NT2/D1 (cell line): ENCODE measurements around the gene NOS1.

ENCODE experiments used
- YY1 ChIP-seq: IDR thresholded peaks from 2 replicates; pipeline ENCODE4 v1.6.1; 2011; ENCODE audit not compliant: insufficient read length, insufficient read depth
- ZNF274 ChIP-seq: IDR thresholded peaks from 2 replicates; pipeline ENCODE4 v1.6.1; 2011; ENCODE audit warnings: mild to moderate bottlenecking, low read depth, low read length

DNA sequence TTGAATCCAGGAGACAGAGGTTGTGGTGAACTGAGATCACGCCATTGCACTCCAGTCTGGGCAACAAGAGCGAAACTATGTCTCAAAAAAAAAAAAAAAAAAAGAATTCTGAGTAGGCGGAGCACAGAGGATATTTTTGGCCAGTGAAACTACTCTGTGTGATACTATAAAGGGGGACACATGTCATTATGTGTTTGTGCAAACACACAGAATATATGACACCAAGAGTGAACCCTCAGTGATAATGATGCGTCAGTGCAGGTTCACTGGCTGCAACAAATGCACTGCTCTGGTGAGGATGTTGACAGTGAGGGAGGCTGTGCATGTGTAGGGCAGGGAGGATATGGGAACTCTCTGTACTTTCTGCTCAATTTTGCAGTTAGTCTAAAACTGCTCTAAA lies 195.3 kb downstream of the NOS1 start:
- TF ChIP-seq YY1 (no peak), ZNF274 (no peak)
